Measurements from ENCODE around the gene RYR2. TPM values are rescaled to one million over a fixed set of nuclear protein-coding genes. Genes with fewer than 3 reads are reported as not detected.

Gene RYR2
- total RNA-seq, 1 experiment from 2014 or later = 2.8 TPM

GRCh38 chr1:237191403-237191802, 149.4 kb downstream of the RYR2 start:
- Histone ChIP-seq H3K27ac (ENCODE audit: low read depth, low read length, poor library complexity, severe bottlenecking) (no peak overlapping the region), H3K9me3 (ENCODE audit: low read depth, low read length, poor library complexity, severe bottlenecking) (no peaks in the 10 kb centered on the region), H3K27me3 (replicated peaks; ENCODE audit: insufficient read depth, low read depth, low read length, poor library complexity) (no peaks in the 10 kb centered on the region), H3K36me3 (ENCODE audit: insufficient read depth, low read length, poor library complexity, severe bottlenecking) (no peaks in the 10 kb centered on the region), H3K4me1 (ENCODE audit: insufficient read depth, low read length, poor library complexity, severe bottlenecking) (no peaks in the 10 kb centered on the region), H3K4me3 (ENCODE audit: low read depth, low read length, poor library complexity, severe bottlenecking) (no peak overlapping the region)
- POLR2A ChIA-PET (ENCODE audit: low non-redundant PET) = no interaction called here
- intact Hi-C loops (cut with micrococcal nuclease; ENCODE audit: unreplicated experiment) = no loop called here
- CTCF ChIA-PET = no interaction called here
- TF ChIP-seq, protein P1, sequence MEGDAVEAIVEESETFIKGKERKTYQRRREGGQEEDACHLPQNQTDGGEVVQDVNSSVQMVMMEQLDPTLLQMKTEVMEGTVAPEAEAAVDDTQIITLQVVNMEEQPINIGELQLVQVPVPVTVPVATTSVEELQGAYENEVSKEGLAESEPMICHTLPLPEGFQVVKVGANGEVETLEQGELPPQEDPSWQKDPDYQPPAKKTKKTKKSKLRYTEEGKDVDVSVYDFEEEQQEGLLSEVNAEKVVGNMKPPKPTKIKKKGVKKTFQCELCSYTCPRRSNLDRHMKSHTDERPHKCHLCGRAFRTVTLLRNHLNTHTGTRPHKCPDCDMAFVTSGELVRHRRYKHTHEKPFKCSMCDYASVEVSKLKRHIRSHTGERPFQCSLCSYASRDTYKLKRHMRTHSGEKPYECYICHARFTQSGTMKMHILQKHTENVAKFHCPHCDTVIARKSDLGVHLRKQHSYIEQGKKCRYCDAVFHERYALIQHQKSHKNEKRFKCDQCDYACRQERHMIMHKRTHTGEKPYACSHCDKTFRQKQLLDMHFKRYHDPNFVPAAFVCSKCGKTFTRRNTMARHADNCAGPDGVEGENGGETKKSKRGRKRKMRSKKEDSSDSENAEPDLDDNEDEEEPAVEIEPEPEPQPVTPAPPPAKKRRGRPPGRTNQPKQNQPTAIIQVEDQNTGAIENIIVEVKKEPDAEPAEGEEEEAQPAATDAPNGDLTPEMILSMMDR (conservative IDR thresholded peaks at IDR 0.05; ENCODE audit: low read depth, low read length) = no peak
- no peak for TF ChIP-seq EZH2 (IDR thresholded peaks at IDR 0.05; ENCODE audit: borderline replicate concordance, low read depth, low read length, poor library complexity, severe bottlenecking)
- no TSS peak for BruUV-seq (replicated peaks)
- DNase-seq (ENCODE audit: low spot score) = no peak

DNA sequence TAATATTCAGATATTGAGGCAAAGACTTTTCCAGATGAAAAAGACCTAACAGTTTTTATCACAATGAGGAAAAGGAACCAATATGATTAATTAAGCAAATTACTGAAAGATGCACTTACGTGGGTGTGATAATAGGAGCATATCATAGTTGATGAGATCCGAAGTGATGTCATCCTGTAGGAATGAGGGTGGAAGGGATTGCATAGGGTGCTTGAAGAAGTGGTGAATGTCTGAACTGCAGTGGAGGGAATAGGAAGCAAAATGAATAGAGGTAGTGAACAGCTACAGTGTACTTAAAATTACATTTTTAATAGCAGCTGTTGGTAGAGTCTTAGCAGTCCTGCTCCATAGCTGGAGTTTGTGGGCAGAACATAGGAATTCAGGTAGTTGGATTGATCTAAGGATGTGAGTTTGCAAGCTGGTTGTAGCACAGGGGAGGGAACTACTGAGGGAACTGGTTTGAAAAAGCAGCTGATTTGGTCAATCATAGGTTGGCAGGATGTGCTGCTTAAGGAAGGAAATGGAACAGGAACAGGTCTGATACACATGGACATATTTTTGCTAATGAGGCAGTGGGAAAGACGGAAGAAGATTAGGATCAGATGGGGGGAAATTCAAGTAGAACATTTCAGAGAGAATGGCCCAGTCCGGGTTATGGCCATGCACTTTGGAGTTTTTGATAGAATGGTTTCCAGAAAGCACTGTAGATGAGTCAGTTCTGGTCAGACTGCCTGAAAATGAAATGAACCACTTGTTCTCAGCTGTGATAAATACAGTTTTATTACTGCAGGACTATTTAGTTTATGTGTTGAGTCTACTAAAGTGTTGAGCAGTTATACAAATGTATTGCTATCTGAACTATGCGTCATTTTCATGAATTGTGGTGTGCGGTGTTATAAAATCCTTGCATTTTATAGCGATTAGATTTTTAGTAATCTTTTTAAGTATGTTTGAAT, 155.8 kb downstream of the RYR2 start:
- CTCF ChIA-PET = no interaction called here
- intact Hi-C loops (cut with micrococcal nuclease; ENCODE audit: unreplicated experiment) = no loop called here
- no TSS peak for BruUV-seq (replicated peaks)

DNA sequence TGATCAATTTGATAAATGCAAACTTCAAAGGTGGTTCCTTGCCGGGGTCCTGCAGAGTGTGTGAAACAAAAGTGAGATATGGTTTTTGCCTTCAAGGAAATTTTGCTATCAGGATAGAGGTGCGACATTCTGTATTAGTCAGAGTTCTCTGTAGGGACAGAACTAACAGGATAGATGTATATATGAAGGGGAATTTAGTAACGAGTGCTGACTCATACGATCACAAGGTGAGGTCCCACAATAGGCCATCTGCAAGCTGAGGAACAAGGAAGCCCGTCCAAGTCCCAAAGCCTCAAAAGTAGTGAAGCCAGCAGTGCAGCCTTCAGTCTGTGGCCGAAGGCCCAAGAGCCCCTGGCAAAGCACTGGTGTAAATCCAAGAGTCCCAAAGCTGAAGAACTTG, 157.0 kb downstream of the RYR2 start:
- Histone ChIP-seq H3K4me1 (ENCODE audit: insufficient read depth, low read length, poor library complexity, severe bottlenecking) (no peaks in the 10 kb centered on the region), H3K36me3 (ENCODE audit: insufficient read depth, low read length, poor library complexity, severe bottlenecking) (no peaks in the 10 kb centered on the region), H3K27ac (ENCODE audit: low read depth, low read length, poor library complexity, severe bottlenecking) (no peak overlapping the region), H3K27me3 (replicated peaks; ENCODE audit: insufficient read depth, low read depth, low read length, poor library complexity) (no peaks in the 10 kb centered on the region), H3K4me3 (ENCODE audit: low read depth, low read length, poor library complexity, severe bottlenecking) (no peak overlapping the region), H3K9me3 (ENCODE audit: low read depth, low read length, poor library complexity, severe bottlenecking) (no peaks in the 10 kb centered on the region)
- ChIA-PET CTCF (no interaction called here), POLR2A (ENCODE audit: low non-redundant PET) (no interaction called here)
- DNase-seq (ENCODE audit: low spot score) = no peak
- intact Hi-C loops (cut with micrococcal nuclease; ENCODE audit: unreplicated experiment) = no loop called here
- no TSS peak for BruUV-seq (replicated peaks)
- TF ChIP-seq, protein P1 (conservative IDR thresholded peaks at IDR 0.05; ENCODE audit: low read depth, low read length) = no peak
- TF ChIP-seq EZH2 (IDR thresholded peaks at IDR 0.05; ENCODE audit: borderline replicate concordance, low read depth, low read length, poor library complexity, severe bottlenecking) = no peak

More for the DNA sequence above, 155.8 kb downstream of the RYR2 start:
- POLR2A ChIA-PET (ENCODE audit: low non-redundant PET) = no interaction called here
- H3K36me3 ChIP-seq (ENCODE audit: insufficient read depth, low read length, poor library complexity, severe bottlenecking) = no peaks in the 10 kb centered on the region
- no peaks in the 10 kb centered on the region for H3K4me1 ChIP-seq (ENCODE audit: insufficient read depth, low read length, poor library complexity, severe bottlenecking)
- no peaks in the 10 kb centered on the region for H3K27me3 ChIP-seq (replicated peaks; ENCODE audit: insufficient read depth, low read depth, low read length, poor library complexity)
- H3K27ac ChIP-seq (ENCODE audit: low read depth, low read length, poor library complexity, severe bottlenecking) = no peak overlapping the region
- peak; percentile 36 for DNase-seq (ENCODE audit: low spot score)
- no peak overlapping the region for H3K4me3 ChIP-seq (ENCODE audit: low read depth, low read length, poor library complexity, severe bottlenecking)
- no peak for TF ChIP-seq EZH2 (IDR thresholded peaks at IDR 0.05; ENCODE audit: borderline replicate concordance, low read depth, low read length, poor library complexity, severe bottlenecking)
- TF ChIP-seq, protein P1 (conservative IDR thresholded peaks at IDR 0.05; ENCODE audit: low read depth, low read length) = no peak
- no peaks in the 10 kb centered on the region for H3K9me3 ChIP-seq (ENCODE audit: low read depth, low read length, poor library complexity, severe bottlenecking)

Data from A673 (cell line).